Measurements from ENCODE around the gene GALNT11. TPM values are rescaled to one million over a fixed set of nuclear protein-coding genes. Genes with fewer than 3 reads are reported as not detected.

The GALNT11 gene
- polyA plus RNA-seq, 1 donor (not counting 4 experiments of a cell fraction or from before 2014, with no cell fraction given): 42.3 TPM

GRCh38 chr7:152089183-152089582, 63.7 kb downstream of the GALNT11 start:
- Histone ChIP-seq H3K9ac (ENCODE audit: control insufficient read depth, extremely low read depth, insufficient read depth, low read length) (no peak overlapping the region), H3K27me3 (ENCODE audit: control insufficient read depth, extremely low read depth, insufficient read depth, low read length) (no peaks in the 10 kb centered on the region), H3K9me1 (ENCODE audit: control insufficient read depth, extremely low read depth, insufficient read depth, low read length) (no peaks in the 10 kb centered on the region), H3K36me3 (ENCODE audit: control insufficient read depth in 2 of 2, extremely low read depth in 1 of 2, insufficient read depth in 2 of 2, low read length in 2 of 2) (peaks cover 0 to 1% of the 10 kb centered on the region in 2 experiments), H2AFZ (ENCODE audit: control insufficient read depth, low read length) (no peak overlapping the region), H3K9me3 (ENCODE audit: control insufficient read depth, low read depth, low read length) (peaks cover 5% of the 10 kb centered on the region), H4K20me1 (ENCODE audit: control insufficient read depth, extremely low read depth, insufficient read depth, low read length) (no peaks in the 10 kb centered on the region), H3K27ac (ENCODE audit: control insufficient read depth, insufficient read depth, low read length) (no peak overlapping the region), H3K79me2 (ENCODE audit: control insufficient read depth, insufficient read depth, low read length) (peaks cover 8% of the 10 kb centered on the region), H3K4me1 (ENCODE audit: control insufficient read depth, extremely low read depth, insufficient read depth, low read length) (peaks cover 3% of the 10 kb centered on the region), H3K4me3 (ENCODE audit: control insufficient read depth in 2 of 3, extremely low read depth in 1 of 3, insufficient read depth in 2 of 3, low read depth in 1 of 3, low read length in 3 of 3) (no peak overlapping the region), H3K4me2 (ENCODE audit: control insufficient read depth, extremely low read depth, insufficient read depth, low read depth, low read length) (no peak overlapping the region)
- dilution Hi-C loops (cut with MboI; ENCODE audit: extremely low pct_ligation_motif_present, low sequenced_read_pairs): no loop called here
- no peak for TF ChIP-seq EZH2 (IDR thresholded peaks at IDR 0.05; ENCODE audit: low read length)
- TF ChIP-seq CTCF (optimal IDR thresholded peaks at IDR 0.05 in 1 of 3, IDR thresholded peaks at IDR 0.05 in 1 of 3, conservative IDR thresholded peaks at IDR 0.05 in 1 of 3; ENCODE audit: extremely low read depth in 1 of 3, insufficient read depth in 2 of 3, low read length in 3 of 3): no peak
- FAIRE-seq (no peak), DNase-seq (ENCODE audit: low read depth, low spot score) (no peak)

- TF ChIP-seq CTCF (optimal IDR thresholded peaks at IDR 0.05 in 1 of 3, IDR thresholded peaks at IDR 0.05 in 1 of 3, conservative IDR thresholded peaks at IDR 0.05 in 1 of 3; ENCODE audit: extremely low read depth in 1 of 3, insufficient read depth in 2 of 3, low read length in 3 of 3) (no peak), EZH2 (IDR thresholded peaks at IDR 0.05; ENCODE audit: low read length) (no peak)
- FAIRE-seq: no peak
- no peak overlapping the region for H3K27ac ChIP-seq (ENCODE audit: control insufficient read depth, insufficient read depth, low read length)
- dilution Hi-C loops (cut with MboI; ENCODE audit: extremely low pct_ligation_motif_present, low sequenced_read_pairs): no loop called here
- no peaks in the 10 kb centered on the region for H4K20me1 ChIP-seq (ENCODE audit: control insufficient read depth, extremely low read depth, insufficient read depth, low read length)
- H3K4me2 ChIP-seq (ENCODE audit: control insufficient read depth, extremely low read depth, insufficient read depth, low read depth, low read length): no peak overlapping the region
- DNase-seq (ENCODE audit: low read depth, low spot score): no peak
- no peak overlapping the region for H3K4me3 ChIP-seq (ENCODE audit: control insufficient read depth in 2 of 3, extremely low read depth in 1 of 3, insufficient read depth in 2 of 3, low read depth in 1 of 3, low read length in 3 of 3)
- H3K36me3 ChIP-seq (ENCODE audit: control insufficient read depth in 2 of 2, extremely low read depth in 1 of 2, insufficient read depth in 2 of 2, low read length in 2 of 2): peaks cover 0 to 2% of the 10 kb centered on the region in 2 experiments
- H3K9ac ChIP-seq (ENCODE audit: control insufficient read depth, extremely low read depth, insufficient read depth, low read length): no peak overlapping the region
- peaks cover 5% of the 10 kb centered on the region for H3K9me3 ChIP-seq (ENCODE audit: control insufficient read depth, low read depth, low read length)
- H2AFZ ChIP-seq (ENCODE audit: control insufficient read depth, low read length): no peak overlapping the region
- peaks cover 3% of the 10 kb centered on the region for H3K4me1 ChIP-seq (ENCODE audit: control insufficient read depth, extremely low read depth, insufficient read depth, low read length)
- H3K79me2 ChIP-seq (ENCODE audit: control insufficient read depth, insufficient read depth, low read length): peaks cover 5% of the 10 kb centered on the region
- H3K9me1 ChIP-seq (ENCODE audit: control insufficient read depth, extremely low read depth, insufficient read depth, low read length): no peaks in the 10 kb centered on the region
- H3K27me3 ChIP-seq (ENCODE audit: control insufficient read depth, extremely low read depth, insufficient read depth, low read length): no peaks in the 10 kb centered on the region
Observed at GRCh38 chr7:152090747-152091146, 65.3 kb downstream of the GALNT11 start.
